Measurements from ENCODE around the gene KRT3.

The KRT3 gene

GRCh38 chr12:52766351-52767019 is 29.4 kb downstream of the KRT3 start:
- TF ChIP-seq POLR2AphosphoS5 (IDR thresholded peaks at IDR 0.05; ENCODE audit: low read depth, low read length) (no peak), TAF1 (IDR thresholded peaks at IDR 0.05; ENCODE audit: borderline replicate concordance, insufficient read depth, low read length) (no peak), FOXP2 (optimal IDR thresholded peaks at IDR 0.05; ENCODE audit: borderline replicate concordance, extremely low read depth, extremely low read length, insufficient read depth) (no peak), REST (IDR thresholded peaks at IDR 0.05; ENCODE audit: insufficient read depth in 1 of 2, low read depth in 2 of 2, low read length in 2 of 2) (no peak), SIN3A (IDR thresholded peaks at IDR 0.05; ENCODE audit: borderline replicate concordance, insufficient read depth, low read length) (no peak)

DNA sequence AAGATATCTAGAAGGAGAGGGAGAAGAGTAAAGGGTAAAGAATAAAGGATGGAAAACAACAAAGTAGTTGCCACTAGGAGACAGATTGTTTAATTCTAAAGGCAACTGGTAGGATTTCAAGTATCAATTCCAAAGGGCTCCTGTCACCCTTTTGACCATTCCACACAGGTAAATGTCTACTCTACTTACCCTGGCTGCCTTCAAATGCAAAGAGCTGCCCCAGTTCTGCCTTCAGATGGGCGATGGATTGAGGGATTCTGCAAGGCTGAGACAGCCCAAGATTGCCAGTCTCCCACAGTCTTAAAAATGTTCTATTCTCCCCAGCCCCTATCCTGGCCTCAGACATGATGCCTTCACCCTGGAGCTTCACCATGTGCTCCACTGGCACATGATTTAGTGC is 30.2 kb downstream of the KRT3 start:
- no peak for TF ChIP-seq SIN3A (IDR thresholded peaks at IDR 0.05; ENCODE audit: borderline replicate concordance, insufficient read depth, low read length)
- no peak for TF ChIP-seq REST (IDR thresholded peaks at IDR 0.05; ENCODE audit: insufficient read depth in 1 of 2, low read depth in 2 of 2, low read length in 2 of 2)
- TF ChIP-seq POLR2AphosphoS5 (IDR thresholded peaks at IDR 0.05; ENCODE audit: low read depth, low read length), result no peak
- TF ChIP-seq FOXP2 (optimal IDR thresholded peaks at IDR 0.05; ENCODE audit: borderline replicate concordance, extremely low read depth, extremely low read length, insufficient read depth), result no peak
- TF ChIP-seq TAF1 (IDR thresholded peaks at IDR 0.05; ENCODE audit: borderline replicate concordance, insufficient read depth, low read length), result no peak

DNA sequence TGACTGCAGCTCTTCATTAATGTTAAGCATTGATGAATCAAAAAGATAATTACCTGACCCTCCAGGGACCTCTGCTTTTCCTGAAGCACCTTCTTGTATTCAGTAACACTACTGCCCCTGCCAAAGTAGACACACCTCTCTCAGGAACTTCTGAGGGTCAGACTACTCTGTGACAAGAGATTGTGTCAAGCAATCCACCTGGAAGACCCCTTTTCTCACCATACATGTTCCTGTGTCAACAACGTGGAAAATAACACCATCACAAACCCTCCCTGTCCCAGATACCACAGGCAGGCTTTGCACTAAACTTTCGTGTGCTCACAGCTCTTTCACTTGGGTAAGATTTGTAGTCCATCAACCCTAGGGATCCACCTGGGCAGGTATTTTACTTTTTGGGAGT is 31.9 kb downstream of the KRT3 start:
- TF ChIP-seq TAF1 (IDR thresholded peaks at IDR 0.05; ENCODE audit: borderline replicate concordance, insufficient read depth, low read length) (no peak), SIN3A (IDR thresholded peaks at IDR 0.05; ENCODE audit: borderline replicate concordance, insufficient read depth, low read length) (no peak), POLR2AphosphoS5 (IDR thresholded peaks at IDR 0.05; ENCODE audit: low read depth, low read length) (no peak), REST (IDR thresholded peaks at IDR 0.05; ENCODE audit: insufficient read depth in 1 of 2, low read depth in 2 of 2, low read length in 2 of 2) (no peak), FOXP2 (optimal IDR thresholded peaks at IDR 0.05; ENCODE audit: borderline replicate concordance, extremely low read depth, extremely low read length, insufficient read depth) (no peak)

DNA sequence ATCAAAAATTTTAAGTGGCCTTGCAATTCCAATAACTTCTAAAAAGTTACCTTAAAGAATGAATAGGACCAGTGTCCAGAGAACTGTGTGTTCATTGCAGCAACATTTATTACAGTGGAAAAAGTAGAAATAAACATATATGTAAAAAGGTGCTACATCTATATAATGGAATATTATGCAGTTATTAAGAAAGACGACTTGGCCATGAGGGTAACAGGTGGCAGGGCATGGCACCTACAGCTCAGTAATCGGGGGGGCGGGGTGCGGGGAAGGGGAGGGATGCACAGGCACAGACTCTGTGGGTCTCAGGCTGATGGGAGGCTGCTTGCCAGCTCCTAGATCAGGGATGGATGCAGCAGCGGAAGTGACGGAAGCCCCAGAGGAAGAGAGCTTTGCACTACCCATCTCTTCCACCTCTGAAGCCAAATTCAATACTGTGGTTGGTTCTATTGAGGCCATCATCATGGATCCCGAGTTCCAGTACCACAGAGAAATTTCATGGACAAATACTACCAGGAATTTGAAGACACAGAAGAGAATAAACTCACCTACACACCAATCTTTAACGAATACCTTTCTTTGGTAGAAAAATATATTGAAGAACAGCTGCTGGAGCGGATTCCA is 32.8 kb downstream of the KRT3 start:
- TF ChIP-seq SIN3A (IDR thresholded peaks at IDR 0.05; ENCODE audit: borderline replicate concordance, insufficient read depth, low read length), result no peak
- TF ChIP-seq REST (IDR thresholded peaks at IDR 0.05; ENCODE audit: insufficient read depth in 1 of 2, low read depth in 2 of 2, low read length in 2 of 2), result no peak
- no peak for TF ChIP-seq POLR2AphosphoS5 (IDR thresholded peaks at IDR 0.05; ENCODE audit: low read depth, low read length)
- TF ChIP-seq TAF1 (IDR thresholded peaks at IDR 0.05; ENCODE audit: borderline replicate concordance, insufficient read depth, low read length), result no peak
- no peak for TF ChIP-seq FOXP2 (optimal IDR thresholded peaks at IDR 0.05; ENCODE audit: borderline replicate concordance, extremely low read depth, extremely low read length, insufficient read depth)
